DOHH2 (cell line): ENCODE results near the gene TATDN2.

Source experiments
- H3F3A ChIP-seq: fragments of 200-600 bp; sonication (generic), shearing (Covaris generic); 2 replicates; pipeline ENCODE4 v1.6.0; 2016; ENCODE audit warnings: antibody characterized with exemption, mild to moderate bottlenecking; ENCODE audit not compliant: control insufficient read depth, insufficient read depth
- H3K27ac ChIP-seq: fragments of 200-600 bp; sonication (generic); 2 replicates; pipeline ENCODE4 v1.5.1; 2014; ENCODE audit warnings: low read depth, mild to moderate bottlenecking, low read length, moderate library complexity
- H3K27me3 ChIP-seq: fragments of 200-600 bp; sonication (generic); 2 replicates; pipeline ENCODE4 v1.6.1; 2014; ENCODE audit warnings: mild to moderate bottlenecking, low read length, mixed read lengths; ENCODE audit not compliant: control insufficient read depth
- H3K36me3 ChIP-seq: fragments of 200-600 bp; sonication (generic); 2 replicates; pipeline ENCODE4 v1.6.1; 2014; ENCODE audit warnings: mild to moderate bottlenecking, low read length, moderate library complexity, mixed read lengths; ENCODE audit not compliant: control insufficient read depth
- H3K4me1 ChIP-seq: fragments of 200-600 bp; sonication (generic); 2 replicates; pipeline ENCODE4 v1.6.1; 2014; ENCODE audit warnings: mild to moderate bottlenecking, low read length, mixed read lengths; ENCODE audit not compliant: control insufficient read depth
- H3K4me2 ChIP-seq: fragments of 200-600 bp; sonication (generic); 2 replicates; pipeline ENCODE4 v1.6.0; 2014; ENCODE audit warnings: mild to moderate bottlenecking, low read length, moderate library complexity
- H3K4me3 ChIP-seq: fragments of 200-600 bp; sonication (generic); 2 replicates; pipeline ENCODE4 v1.5.1; 2014; ENCODE audit warnings: mild to moderate bottlenecking, low read length, mixed read lengths
- H3K79me2 ChIP-seq: fragments of 200-600 bp; sonication (generic); 2 replicates; pipeline ENCODE4 v1.6.1; 2014; ENCODE audit warnings: mild to moderate bottlenecking, low read length, mixed read lengths; ENCODE audit not compliant: control insufficient read depth
- H3K9me2 ChIP-seq: fragments of 200-600 bp; sonication (generic); replicated peaks from 2 replicates; pipeline ENCODE4 v1.6.1; 2014; ENCODE audit warnings: mild to moderate bottlenecking, low read length, mixed read lengths; ENCODE audit not compliant: control insufficient read depth
- H3K9me3 ChIP-seq: fragments of 200-600 bp; sonication (generic); 2 replicates; pipeline ENCODE4 v1.6.1; 2014; ENCODE audit warnings: antibody characterized with exemption, low read length, mixed read lengths; ENCODE audit not compliant: control insufficient read depth, insufficient read depth
- H4K20me1 ChIP-seq: fragments of 200-600 bp; sonication (generic); 2 replicates; pipeline ENCODE4 v1.6.0; 2014; ENCODE audit warnings: low read depth, mild to moderate bottlenecking, antibody characterized with exemption, low read length, moderate library complexity; ENCODE audit not compliant: control insufficient read depth, insufficient read depth
- EZH2phosphoT487 ChIP-seq: fragments of 200-600 bp; sonication (generic); IDR thresholded peaks from 2 replicates; pipeline ENCODE4 v1.6.1; 2017; ENCODE audit warnings: borderline replicate concordance, mild to moderate bottlenecking, antibody characterized with exemption, low read length, moderate library complexity, mixed read lengths
- TF ChIP-seq, protein P1 (sequence below): fragments of 200-600 bp; sonication (generic); IDR thresholded peaks from one replicate; pipeline ENCODE4 v1.5.1; 2014; ENCODE audit warnings: antibody characterized with exemption, mild to moderate bottlenecking, low read depth, low read length; ENCODE audit not compliant: poor library complexity, severe bottlenecking

Gene TATDN2

GRCh38 chr3:10228248-10228950, 19.9 kb upstream of the TATDN2 start:
- Histone ChIP-seq H3K9me2 (no peaks in the 10 kb centered on the region), H3K27ac (peak overlapping the region; percentile 99), H3K4me3 (no peak overlapping the region), H4K20me1 (no peaks in the 10 kb centered on the region), H3F3A (peaks cover 23% of the 10 kb centered on the region), H3K79me2 (0 out of 2 replicates have a peak, but pooled peaks cover 2% of the 10 kb centered on the region), H3K4me1 (peaks cover 71% of the 10 kb centered on the region), H3K27me3 (no peaks in the 10 kb centered on the region), H3K4me2 (peak overlapping the region; percentile 100), H3K9me3 (no peaks in the 10 kb centered on the region), H3K36me3 (peaks cover 45% of the 10 kb centered on the region)
- TF ChIP-seq, protein P1, sequence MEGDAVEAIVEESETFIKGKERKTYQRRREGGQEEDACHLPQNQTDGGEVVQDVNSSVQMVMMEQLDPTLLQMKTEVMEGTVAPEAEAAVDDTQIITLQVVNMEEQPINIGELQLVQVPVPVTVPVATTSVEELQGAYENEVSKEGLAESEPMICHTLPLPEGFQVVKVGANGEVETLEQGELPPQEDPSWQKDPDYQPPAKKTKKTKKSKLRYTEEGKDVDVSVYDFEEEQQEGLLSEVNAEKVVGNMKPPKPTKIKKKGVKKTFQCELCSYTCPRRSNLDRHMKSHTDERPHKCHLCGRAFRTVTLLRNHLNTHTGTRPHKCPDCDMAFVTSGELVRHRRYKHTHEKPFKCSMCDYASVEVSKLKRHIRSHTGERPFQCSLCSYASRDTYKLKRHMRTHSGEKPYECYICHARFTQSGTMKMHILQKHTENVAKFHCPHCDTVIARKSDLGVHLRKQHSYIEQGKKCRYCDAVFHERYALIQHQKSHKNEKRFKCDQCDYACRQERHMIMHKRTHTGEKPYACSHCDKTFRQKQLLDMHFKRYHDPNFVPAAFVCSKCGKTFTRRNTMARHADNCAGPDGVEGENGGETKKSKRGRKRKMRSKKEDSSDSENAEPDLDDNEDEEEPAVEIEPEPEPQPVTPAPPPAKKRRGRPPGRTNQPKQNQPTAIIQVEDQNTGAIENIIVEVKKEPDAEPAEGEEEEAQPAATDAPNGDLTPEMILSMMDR: no peak
- TF ChIP-seq EZH2phosphoT487: no peak

DNA sequence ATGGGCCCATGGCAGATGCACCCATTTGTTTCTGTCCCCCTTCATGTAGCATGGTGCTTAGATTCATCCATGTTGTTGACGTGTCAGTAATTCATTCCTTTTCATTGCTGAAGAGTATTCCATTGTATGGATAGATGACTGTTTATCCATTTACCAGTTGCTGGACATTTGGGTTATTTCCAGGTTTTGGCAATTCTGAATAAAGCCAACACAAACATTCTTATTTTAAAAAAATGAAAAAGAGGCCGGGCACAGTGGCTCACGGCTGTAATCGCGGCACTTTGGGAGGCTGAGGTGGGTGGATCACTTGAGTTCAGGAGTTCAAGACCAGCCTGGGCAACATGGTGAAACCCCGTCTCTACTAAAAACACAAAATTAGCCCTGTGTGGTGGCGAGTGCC, 18.7 kb upstream of the TATDN2 start:
- Histone ChIP-seq H3K36me3 (peaks cover 45% of the 10 kb centered on the region), H3K9me3 (no peaks in the 10 kb centered on the region), H3K9me2 (no peaks in the 10 kb centered on the region), H3K27me3 (no peaks in the 10 kb centered on the region), H3K79me2 (0 out of 2 replicates have a peak, but pooled peaks cover 2% of the 10 kb centered on the region), H3K4me3 (no peak overlapping the region), H4K20me1 (no peaks in the 10 kb centered on the region), H3K27ac (no peak overlapping the region), H3K4me2 (no peak overlapping the region), H3F3A (peaks cover 17% of the 10 kb centered on the region), H3K4me1 (peaks cover 59% of the 10 kb centered on the region)
- TF ChIP-seq, protein P1: no peak
- no peak for TF ChIP-seq EZH2phosphoT487

- H3K4me2 ChIP-seq: peak overlapping the region; percentile 51
- H4K20me1 ChIP-seq: no peaks in the 10 kb centered on the region
Measured at GRCh38 chr3:10232137-10232536, 16.1 kb upstream of the TATDN2 start.

More at GRCh38 chr3:10232137-10232536, 16.1 kb upstream of the TATDN2 start:
- peak overlapping the region; percentile 26 for H3K4me3 ChIP-seq
- no peaks in the 10 kb centered on the region for H3K79me2 ChIP-seq
- peak overlapping the region; percentile 49 for H3K27ac ChIP-seq
- H3K9me3 ChIP-seq: no peaks in the 10 kb centered on the region
- H3F3A ChIP-seq: peaks cover 4% of the 10 kb centered on the region; the same call in 1 of the 2 replicates
- peaks cover 34% of the 10 kb centered on the region for H3K4me1 ChIP-seq
- TF ChIP-seq, protein P1: peak; percentile 21
- no peak for TF ChIP-seq EZH2phosphoT487
- no peaks in the 10 kb centered on the region for H3K27me3 ChIP-seq
- peaks cover 52% of the 10 kb centered on the region for H3K36me3 ChIP-seq
- H3K9me2 ChIP-seq: no peaks in the 10 kb centered on the region
